ENCODE measurements around the gene COBL.

GRCh38 chr7:51079494-51079893 lies 237.1 kb downstream of the COBL start:
- TF ChIP-seq, protein P1, sequence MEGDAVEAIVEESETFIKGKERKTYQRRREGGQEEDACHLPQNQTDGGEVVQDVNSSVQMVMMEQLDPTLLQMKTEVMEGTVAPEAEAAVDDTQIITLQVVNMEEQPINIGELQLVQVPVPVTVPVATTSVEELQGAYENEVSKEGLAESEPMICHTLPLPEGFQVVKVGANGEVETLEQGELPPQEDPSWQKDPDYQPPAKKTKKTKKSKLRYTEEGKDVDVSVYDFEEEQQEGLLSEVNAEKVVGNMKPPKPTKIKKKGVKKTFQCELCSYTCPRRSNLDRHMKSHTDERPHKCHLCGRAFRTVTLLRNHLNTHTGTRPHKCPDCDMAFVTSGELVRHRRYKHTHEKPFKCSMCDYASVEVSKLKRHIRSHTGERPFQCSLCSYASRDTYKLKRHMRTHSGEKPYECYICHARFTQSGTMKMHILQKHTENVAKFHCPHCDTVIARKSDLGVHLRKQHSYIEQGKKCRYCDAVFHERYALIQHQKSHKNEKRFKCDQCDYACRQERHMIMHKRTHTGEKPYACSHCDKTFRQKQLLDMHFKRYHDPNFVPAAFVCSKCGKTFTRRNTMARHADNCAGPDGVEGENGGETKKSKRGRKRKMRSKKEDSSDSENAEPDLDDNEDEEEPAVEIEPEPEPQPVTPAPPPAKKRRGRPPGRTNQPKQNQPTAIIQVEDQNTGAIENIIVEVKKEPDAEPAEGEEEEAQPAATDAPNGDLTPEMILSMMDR (IDR thresholded peaks at IDR 0.05; ENCODE audit: low read depth, low read length, poor library complexity, severe bottlenecking), result no peak
- TF ChIP-seq EZH2phosphoT487 (IDR thresholded peaks at IDR 0.05; ENCODE audit: borderline replicate concordance, low read length), result no peak
